GM19463 (cell line): ENCODE results near the gene WNK2.
"Not testable (repeated sequence)": the region's sequence is repeated elsewhere in the genome, so short reads cannot be mapped to it uniquely, and the experiment has no call there.

Experiments
- ATAC-seq: cut with Tn5 transposase; IDR thresholded peaks from one replicate; pipeline ENCODE4 v1.9.1; 2021; ENCODE audit warnings: mild to moderate bottlenecking, moderate library complexity; ENCODE audit not compliant: unreplicated experiment

WNK2 gene

DNA sequence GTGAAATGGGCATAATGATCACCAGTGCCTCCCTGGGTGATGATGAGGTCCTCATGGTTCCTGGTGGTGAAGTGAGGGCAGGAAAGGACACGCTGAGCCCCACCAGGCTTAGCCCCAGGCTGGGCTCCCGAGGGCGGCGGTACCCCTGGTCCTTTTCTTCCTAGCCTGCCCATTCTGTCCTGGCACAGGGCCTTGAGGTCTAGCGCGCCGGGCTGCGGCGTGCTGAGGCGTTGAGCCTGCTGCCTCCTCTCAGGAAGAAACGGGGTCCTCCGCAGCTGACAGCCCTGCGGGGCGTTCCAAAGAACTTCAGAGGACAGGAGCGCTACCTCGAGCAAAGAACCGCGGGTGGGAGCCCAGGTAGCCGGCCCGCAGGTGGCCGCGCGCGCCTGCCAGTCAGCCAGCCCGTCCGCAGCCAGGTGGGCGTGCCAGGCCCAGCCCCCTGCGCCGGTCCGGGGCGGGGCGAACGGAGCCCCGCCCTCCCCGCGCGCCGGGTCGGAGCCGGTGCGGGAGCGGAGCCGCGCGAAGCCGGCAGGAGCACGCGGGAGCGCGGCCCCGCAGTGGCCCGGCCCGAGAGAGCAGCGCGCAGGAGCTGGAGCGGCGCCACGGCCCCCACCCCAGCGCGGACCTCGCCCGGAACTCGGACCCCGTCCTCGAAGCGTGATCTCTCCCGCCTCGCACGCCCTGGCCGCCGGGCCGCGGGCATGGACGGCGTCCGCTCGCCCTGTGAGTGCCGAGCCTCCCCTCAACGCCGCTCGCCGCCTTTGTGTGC is at the start of gene WNK2:
TSS of gene WNK2 (plus strand) at position 477 of the 769 bp plus-strand sequence. CDS start 791 bp downstream, outside the sequence.
- no peak for ATAC-seq

DNA sequence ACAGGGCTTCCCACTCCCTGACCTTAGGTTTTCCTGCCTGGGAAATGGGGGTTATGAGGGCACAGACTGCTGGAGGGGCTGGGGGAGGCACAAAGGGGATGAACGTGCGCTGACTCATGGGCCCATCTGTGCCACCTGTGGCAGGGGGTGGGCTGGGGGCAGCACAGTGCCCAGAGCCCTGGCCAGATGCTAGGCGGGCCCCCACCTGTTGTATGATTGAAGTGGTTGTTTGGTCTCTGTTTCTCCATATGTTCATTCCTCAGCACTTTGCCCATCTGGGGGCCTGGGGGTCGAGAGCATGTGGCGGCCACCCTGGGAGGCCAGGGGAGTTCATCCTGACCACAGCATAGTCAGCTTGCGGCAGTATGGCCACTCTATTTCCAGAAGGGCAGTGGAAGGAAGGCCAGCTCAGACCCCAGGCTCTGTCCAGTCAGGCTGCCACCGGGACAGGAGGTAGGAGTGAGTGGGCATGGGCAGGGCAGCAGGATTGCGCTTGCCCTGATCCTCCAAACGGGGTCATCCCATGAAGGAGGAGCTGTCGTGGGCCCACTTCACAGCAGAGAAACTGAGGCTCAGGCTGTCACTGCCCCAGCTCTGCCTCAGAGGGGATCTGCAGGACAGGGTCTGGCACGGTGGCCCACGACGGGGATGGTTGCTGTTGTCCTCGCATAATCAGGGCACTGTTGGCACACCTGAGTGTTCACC is 49.0 kb upstream of the WNK2 start:
- no peak for ATAC-seq

DNA sequence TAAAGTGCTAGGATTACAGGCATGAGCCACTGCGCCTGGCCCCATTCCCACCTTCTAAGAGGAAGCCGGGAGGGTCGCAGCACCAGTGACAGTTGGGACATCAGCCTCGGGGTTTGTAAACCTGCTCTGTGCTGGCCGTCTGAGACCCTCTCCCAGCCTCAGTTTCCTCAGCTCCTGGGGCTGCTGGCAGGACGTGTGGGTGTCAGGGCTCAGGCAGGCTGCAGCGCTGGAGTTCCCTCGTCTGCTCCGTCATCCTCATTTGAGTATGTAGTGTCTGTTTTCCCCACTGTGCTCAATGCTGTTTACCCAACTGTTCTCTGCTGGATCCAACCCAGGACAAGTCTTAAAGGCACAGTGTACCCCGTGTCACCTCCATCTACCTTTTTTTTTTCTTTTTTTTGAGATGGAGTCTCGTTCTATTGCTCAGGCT is 47.9 kb upstream of the WNK2 start:
- ATAC-seq: no peak

DNA sequence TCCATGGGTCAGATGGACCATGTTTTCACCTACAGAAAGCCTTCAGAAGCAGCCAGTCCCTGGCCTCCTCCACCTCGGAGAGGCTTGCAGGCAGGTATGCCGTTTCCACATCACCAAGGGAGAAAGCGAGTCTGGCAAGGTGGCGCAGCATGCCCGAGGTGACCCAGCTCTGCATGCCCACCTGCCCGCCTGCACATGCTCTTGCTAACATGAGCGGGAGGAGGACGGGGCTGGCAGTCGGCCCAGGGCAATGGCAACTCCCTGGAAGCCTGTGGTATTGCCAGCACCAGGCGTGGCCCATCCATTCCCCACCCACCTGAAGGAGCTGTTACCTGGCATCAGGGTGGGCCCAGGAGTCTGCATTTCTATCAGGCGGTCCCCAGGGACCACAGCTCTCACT is 46.6 kb upstream of the WNK2 start:
- ATAC-seq: no peak

DNA sequence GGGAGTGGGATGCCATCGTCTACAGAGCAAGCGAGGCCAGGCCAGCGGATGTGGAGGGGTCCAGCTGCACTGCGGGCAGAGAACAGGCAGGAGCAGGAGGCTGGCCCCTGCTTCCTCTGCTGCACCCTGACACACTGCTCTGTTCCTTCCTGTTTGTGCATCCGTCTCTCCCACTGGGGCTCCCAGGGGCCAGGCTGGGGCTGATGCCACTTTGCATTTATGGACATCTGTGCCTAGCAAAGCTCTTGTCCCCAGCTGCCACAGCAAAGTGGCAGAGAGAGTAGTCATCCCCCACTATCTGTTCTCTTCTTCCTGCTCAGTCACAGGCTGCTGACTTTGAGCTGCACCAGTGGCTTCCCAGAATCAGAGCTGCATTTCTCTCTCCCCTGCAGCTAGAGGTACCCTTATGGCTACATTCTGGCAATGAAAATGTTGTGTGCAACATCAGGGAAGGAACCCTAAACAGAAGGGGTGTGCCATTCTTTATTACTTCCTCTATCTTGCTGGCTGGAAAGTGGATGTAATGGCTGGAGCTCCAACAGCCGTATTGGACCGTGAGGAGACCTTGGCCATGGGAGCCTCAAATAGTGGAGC is 45.7 kb upstream of the WNK2 start:
- no peak for ATAC-seq

DNA sequence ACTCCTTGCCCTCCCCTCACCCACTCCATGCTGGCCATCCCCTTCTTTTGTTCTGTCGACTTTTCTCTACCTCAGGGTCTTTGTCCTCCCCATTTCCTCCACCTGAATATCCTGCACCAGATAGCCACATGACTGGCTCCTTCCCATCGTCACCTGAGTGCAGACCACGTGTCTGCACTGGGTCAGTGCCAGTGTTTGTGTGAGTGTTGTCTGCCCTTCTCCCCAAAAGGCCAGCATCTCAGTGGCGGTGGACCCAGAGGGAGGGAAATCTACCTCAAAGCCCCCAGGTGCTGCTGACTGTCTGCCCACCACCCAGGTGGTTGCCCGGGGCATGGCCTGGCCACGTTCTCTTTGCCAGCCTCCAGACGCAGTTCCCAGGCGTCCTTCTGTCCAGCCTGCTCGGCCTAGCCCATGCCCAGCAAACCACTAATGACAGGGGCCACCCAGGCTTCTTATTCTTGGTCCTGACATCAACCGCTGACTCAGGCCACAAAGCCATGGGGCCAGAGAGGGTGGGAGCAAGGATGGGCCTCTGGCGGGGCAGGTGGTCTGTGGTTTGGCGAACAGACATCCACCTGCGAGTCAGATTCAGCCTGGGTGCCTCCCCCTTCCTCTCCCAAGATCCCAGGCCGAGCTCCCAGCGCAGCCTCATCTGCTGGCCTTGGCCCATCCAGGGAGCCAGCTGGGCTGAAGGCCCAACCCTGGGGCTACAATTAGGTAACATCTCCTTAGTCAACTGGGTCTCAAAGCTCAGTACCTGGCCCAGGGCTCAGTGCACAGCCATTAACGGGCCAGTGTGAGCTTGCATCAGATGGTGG is 44.4 kb upstream of the WNK2 start:
- ATAC-seq: no peak

DNA sequence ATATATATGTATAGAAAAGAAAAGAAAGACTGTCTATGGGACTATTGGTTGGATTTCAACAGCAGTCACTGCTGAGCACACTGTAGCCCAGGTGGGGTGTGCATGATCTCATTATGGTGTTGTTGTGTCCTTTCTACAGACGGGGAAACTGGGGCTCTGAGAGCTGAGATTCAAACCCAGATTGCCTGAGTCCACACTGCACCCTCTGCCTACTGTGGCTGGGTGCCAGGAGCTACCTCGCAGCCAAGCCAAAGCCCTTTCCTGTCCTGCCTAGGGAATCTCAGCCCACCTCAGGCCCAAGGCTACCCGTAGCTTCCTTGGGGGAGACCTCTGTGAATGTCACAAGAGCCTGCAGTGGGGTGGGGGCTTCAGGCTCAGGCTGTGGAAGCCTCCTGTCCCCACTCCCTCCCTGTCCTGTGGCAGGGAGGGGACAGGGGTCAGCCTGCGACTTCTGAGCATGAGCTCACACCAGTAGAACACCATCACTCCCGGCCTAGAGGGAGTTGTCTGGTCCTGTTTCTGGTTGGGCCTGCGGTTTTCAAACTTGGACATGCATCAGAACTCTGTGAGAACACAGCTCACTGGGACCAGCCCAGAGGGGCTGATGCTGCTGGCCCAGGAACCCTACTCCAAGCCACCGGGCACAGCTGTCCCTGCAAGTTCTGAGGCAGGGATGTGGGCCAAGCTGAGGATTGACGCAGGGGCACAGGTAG is 42.0 kb upstream of the WNK2 start:
- ATAC-seq: no peak

DNA sequence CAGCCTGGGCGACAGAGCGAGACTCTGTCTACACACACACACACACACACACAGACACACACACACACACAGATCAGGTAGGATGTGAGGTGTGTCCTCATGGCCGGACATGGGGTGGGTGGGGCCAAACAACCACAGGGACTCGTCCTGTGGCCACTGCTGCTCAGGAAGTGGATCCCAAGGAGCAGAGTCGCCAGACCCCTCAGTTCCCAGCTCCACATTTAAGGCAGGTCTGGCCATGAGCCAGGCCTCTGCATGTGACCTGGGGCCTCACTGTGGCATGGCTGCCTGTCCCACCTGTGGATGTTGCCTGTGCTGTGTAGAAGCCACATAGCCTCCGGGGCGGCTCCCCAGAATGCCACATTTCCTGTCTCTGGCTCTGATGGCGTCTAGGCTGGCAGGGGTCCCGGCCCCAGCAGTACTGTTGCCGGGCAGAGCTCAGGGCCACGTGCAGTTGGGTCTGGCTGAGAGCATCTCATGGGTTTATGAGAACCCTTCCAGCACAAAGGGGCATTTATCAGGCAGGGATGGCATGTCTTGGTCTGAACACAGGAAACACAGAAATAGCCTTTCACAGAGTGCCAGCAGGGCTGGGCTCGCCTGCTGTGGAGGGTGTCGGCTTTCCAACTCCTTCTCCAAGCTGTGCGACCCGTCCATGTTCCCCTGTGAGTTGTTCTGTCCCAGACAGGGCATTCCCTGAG is 40.0 kb upstream of the WNK2 start:
- no peak for ATAC-seq

DNA sequence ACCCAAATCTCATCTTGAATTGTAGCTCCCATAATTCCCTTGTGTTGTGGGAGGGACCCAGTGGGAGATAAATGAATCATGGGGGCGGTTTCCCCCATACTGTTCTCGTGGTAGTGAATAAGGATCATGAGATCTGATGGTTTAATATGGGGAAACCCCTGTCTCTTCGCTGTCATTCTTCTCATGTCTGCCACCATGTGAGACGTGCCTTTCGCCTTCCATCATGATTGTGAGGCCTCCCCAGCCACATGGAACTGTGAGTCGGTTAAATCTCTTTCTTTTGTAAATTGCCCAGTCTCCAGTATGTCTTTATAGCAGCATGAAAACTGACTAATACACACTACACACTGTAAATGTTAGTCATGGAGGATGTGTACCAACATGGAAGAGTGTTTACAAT is 37.2 kb upstream of the WNK2 start:
- not testable (repeated sequence) for ATAC-seq

DNA sequence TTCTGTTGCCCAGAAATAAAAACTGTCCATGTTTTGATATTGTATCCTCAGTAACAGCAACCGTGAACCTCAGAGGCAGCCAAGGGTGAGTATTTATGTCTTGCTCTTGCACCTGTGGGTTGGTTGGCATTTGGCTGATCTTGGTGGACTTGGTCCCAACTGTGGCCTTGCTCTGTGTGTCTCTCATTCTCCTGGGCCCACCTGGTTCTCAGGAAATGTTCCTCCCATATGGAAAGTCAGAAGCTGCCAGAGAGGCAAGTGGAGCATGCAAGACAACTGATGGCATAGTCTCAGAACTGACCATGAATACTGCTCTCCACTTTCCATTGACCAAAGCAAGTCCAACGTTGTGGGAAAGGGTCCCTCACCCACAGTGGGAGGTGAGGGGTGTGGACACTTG is 36.3 kb upstream of the WNK2 start:
- ATAC-seq: no peak

DNA sequence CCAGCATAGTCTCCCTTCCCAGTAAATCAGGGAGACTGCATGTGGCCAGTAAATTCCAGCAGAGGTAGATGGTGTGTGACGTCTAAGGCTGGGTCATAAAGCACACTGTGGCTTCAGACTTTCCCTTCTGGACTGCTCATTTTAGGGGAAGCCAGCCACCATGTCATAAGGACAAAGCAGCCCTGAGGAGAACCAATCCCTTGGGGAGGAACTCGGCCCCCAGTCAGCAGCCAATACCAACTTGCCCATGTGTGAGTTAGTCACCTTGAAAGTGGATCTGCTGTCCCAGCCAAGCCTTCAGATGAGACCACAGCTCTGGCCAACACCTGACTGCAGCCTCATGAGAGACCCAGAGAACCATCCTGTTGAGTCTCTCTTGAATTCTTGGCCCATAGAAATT is 35.2 kb upstream of the WNK2 start:
- no peak for ATAC-seq

DNA sequence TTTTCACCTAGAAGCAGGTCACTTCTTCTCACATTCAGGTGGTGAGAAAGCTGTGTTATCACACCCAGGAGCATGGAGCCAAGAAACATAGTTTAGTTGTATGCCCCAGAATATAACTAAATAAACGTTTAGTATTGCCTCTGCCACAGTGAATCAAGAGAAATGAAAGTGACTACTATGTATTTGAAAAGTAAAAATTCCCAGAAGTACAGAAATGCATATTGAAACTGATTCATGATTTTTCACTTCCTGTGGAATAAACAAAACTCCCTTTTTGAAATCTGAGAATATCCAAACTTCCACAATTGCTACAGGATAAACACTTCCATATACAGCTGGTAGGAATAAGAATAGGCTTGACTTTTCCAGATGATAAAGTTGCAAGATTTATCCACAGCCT is 34.6 kb upstream of the WNK2 start:
- no peak for ATAC-seq

DNA sequence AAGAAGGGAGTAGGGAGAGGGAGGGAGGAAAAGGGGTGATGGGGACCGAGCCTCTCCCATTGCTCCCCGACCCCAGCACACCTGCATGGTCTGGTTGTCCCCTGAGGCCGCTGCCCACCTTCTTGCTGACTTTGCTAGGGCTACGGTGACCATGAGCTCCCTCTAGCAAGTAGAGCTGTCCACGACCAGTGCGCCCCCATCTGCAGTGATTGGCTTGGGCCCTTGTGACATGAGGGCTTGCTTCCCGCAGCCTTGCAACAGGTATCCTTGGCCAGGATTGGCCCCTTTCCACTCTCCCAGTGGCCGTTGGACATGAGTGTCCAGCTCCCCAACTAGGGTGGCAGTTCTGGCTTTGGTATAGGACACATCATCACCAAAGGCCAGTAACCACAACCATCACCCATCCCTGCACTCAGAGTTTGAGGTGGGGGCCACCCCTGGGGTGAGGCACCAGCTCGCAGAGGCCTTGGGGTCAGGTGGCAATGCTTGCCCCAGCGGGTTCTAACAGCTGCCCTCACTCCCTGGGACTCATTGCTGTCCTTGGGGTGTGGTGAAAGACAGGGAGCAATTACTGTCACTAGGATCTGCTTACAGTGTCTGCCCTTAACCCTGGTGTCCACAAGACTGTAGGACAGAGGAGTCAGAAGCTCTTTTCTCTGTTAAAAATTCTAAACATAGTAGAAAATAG is 32.7 kb upstream of the WNK2 start:
- no peak for ATAC-seq

DNA sequence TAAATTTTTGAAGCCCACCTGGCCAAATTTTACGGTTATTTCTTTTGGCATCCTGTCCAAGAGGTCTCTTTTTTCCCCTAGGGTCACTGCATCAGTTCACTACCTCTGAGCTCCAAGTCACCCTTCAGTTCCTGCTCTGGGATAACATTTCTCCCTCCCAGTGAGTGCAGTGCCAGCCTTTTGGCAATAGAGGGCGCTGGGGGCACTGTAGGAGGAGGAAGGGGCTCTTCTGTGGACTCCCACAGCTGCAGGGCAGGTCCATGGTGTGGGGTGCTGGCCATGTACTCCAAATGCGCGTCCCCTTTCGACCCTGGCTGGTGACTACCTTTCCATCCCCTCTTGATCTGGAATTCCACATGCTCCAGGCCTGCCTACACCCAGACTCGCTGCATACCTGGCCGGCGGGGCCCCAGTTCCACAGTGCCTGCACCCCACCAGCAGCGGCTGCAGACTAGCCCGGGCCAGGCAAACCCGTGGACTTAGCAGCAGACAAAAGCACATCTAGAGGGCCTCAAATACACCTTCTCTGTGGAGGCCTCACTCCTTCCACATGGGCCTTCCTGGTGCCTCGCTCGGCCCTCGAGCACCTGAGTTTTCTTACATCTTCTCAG is 29.5 kb upstream of the WNK2 start:
- ATAC-seq: no peak

DNA sequence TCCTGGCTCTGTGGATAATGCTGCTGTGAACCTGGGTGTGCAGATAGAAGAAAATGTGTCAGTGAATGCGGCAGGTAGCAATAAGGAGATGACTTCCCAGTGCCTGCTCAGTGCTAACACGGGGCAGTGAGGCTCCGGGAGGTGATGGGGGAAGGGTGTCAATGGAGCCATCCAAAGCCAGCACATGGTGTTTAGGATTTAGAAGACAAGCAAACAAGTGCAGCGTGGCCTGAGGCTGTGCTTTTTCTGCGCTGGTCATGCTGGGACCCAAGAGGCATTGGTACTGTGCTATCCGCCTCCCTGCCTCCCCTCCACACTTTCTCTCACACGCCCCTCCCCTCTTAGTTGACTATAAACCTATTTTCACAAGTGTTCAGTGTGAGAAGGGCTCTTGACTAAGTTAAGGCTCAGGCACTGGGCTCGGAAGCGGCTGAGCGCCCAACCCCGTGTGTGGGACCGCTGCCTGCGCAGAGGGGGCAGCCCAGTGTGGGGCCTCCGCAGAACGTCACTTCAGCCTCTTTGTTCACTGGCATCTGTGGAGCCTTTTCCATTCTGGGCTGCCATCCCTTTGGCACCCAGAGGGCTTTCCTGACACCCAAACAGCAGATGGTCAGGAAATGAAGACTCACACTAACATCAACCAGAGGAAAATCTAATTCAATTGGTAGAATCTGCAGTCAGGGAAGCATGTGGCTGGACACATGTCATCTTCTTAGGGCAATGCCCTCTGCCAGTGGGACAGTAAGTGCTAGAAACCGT is 28.0 kb upstream of the WNK2 start:
- ATAC-seq: no peak

DNA sequence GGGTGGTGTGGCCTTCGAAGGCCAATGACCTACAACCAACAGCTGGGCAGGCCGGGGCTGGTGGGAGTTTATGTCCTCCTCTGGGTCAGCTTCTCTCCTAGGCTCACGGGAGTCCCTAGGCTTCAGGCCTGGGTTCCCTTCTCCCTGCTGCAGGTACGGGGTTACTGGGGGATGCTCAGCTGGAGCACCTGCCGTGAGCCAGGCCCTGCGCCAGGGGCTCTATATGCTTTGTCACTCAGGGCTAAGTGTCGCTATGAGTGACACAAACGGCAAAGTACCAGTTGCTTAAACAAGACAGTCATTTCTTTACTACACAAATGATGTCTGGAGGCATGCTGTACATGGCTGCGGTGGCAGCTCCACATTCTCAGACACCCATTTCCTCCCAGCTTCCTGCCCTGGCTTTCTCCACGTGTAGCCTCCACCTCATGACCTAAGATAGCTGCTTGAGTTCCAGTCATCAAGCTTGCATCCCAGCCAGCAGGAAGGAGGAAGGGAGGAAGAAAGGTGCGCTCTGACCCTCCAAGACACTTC is 27.4 kb upstream of the WNK2 start:
- peak; percentile 57 for ATAC-seq

DNA sequence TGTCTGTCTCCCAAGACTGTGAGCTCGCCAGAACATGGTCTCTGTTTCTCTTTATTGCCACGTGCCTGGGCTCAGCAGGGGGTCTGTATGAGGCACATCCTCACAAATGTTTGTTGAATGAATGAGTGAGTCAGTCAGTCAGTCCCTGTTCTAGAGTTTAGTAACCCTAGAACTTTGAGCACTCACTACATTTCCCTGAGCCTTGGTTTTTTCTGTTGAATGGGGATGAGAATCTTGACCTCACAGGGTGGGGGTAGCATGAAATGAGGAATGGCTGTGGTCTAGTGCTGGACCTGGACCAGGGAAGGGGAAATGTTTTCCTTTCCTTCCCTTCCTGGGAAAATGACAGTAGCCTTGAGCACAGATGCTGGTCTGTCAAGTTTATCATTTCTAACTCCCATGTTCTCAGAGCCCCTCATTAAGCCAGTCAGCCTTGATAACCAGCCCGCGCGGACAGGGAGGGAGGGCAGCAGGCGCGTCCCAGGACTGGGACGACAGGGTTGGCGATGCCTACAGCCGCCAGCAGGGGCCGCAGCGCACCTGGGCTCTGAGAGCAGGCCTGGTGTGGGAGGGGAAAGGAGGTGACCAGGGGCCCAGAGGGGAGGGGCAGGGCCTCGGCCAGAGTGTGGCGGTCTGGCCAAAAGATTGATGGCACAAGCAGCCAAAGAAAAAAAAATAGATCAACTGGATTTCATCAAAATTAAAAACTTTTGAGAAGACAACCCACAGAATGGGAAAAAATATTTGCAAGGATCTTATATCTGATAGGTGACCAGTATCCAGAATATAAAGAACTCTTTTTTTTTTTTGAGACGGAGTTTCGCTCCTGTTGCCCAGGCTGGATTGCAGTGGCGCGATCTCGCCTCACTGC is 24.1 kb upstream of the WNK2 start:
- peak; percentile 92 for ATAC-seq
